GM12892 (cell line): ENCODE results near the gene STOX1.

Experiments
- POLR2A ChIP-seq: IDR thresholded peaks from 2 replicates; pipeline ENCODE4 v1.6.1; 2011; ENCODE audit warnings: low read depth, low read length, control low read depth
- POLR2AphosphoS5 ChIP-seq: IDR thresholded peaks from 2 replicates; pipeline ENCODE4 v1.6.1; 2011; ENCODE audit warnings: low read depth, low read length, control low read depth

GRCh38 chr10:68864611-68865010 is 37.3 kb downstream of the STOX1 start:
- TF ChIP-seq POLR2AphosphoS5 (no peak), POLR2A (no peak)
